Caco-2 (cell line): Measurements from ENCODE around the gene ARL11. TPM values are rescaled to one million over a fixed set of nuclear protein-coding genes. Genes with fewer than 3 reads are reported as not detected.
"Not testable (repeated sequence)": the region's sequence is repeated elsewhere in the genome, so short reads cannot be mapped to it uniquely, and the experiment has no call there.

Experiments
- BruUV-seq: library from RNA; stranded (reverse); fragments of 400-500 nt; replicated peaks from 2 replicates; lab custom pipeline; 2021; lab: Mats Ljungman, UMichigan
- CTCF ChIA-PET: fragments of 300-600 bp; sonication (Branson Sonifier 250); formaldehyde crosslinking; loops from one replicate; lab custom pipeline; 2022; ENCODE audit warnings: antibody characterized with exemption; lab: Charles Lee
- POLR2A ChIA-PET: fragments of 300-600 bp; sonication (Branson Sonifier 250); formaldehyde crosslinking; loops from one replicate; lab custom pipeline; 2022; ENCODE audit warnings: antibody characterized with exemption; lab: Charles Lee
- DNase-seq, 2 experiments: peaks; one replicate each; pipeline versions ENCODE4 v3.0.0 to v3.0.0-alpha.2; 2020 to 2022
- H3K27me3 ChIP-seq: replicated peaks from 2 replicates; pipeline ENCODE4 v1.6.0; 2011; ENCODE audit warnings: low read length; ENCODE audit not compliant: control insufficient read depth, insufficient read depth
- H3K36me3 ChIP-seq: 2 replicates; pipeline ENCODE4 v1.5.1; 2011; ENCODE audit warnings: low read length; ENCODE audit not compliant: control insufficient read depth, insufficient read depth
- H3K4me1 ChIP-seq: fragments of 250-450 bp; sonication (Bioruptor Pico); 2 replicates; pipeline ENCODE4 v1.5.1; 2020; ENCODE audit warnings: mild to moderate bottlenecking
- H3K4me3 ChIP-seq: 2 replicates; pipeline ENCODE4 v1.5.1; 2011; ENCODE audit warnings: low read depth, mild to moderate bottlenecking, control low read depth, low read length
- H3K9me3 ChIP-seq: fragments of 250-450 bp; sonication (Bioruptor Pico); 2 replicates; pipeline ENCODE4 v1.5.1; 2020; ENCODE audit warnings: mild to moderate bottlenecking, moderate library complexity
- H3K27ac Mint-ChIP-seq: one replicate; pipeline ENCODE4 v1.8.0; 2022; ENCODE audit warnings: mixed read lengths; ENCODE audit not compliant: unreplicated experiment
- H3K27me3 Mint-ChIP-seq: one replicate; pipeline ENCODE4 v1.8.0; 2022; ENCODE audit warnings: mixed read lengths; ENCODE audit not compliant: insufficient read depth, unreplicated experiment
- H3K36me3 Mint-ChIP-seq: one replicate; pipeline ENCODE4 v1.8.0; 2022; ENCODE audit warnings: mild to moderate bottlenecking, mixed read lengths; ENCODE audit not compliant: insufficient read depth, unreplicated experiment
- H3K4me1 Mint-ChIP-seq: one replicate; pipeline ENCODE4 v1.8.0; 2022; ENCODE audit warnings: low read depth, mixed read lengths; ENCODE audit not compliant: unreplicated experiment
- H3K4me3 Mint-ChIP-seq: one replicate; pipeline ENCODE4 v1.8.0; 2022; ENCODE audit warnings: mild to moderate bottlenecking, moderate library complexity, mixed read lengths; ENCODE audit not compliant: unreplicated experiment
- H3K9me3 Mint-ChIP-seq: one replicate; pipeline ENCODE4 v1.8.0; 2022; ENCODE audit warnings: mixed read lengths; ENCODE audit not compliant: unreplicated experiment
- CTCF ChIP-seq, 2 experiments: fragments of 200-600 bp in 1 of 2; IDR thresholded peaks; 1 replicate in 1 of 2; 2 replicates in 1 of 2; pipeline versions ENCODE4 v1.5.1 to v1.8.0; 2011 to 2022; ENCODE audit warnings: antibody characterized with exemption in 1 of 2, control low read depth in 1 of 2, inconsistent platforms in 1 of 2, low read depth in 1 of 2, low read length in 1 of 2, mild to moderate bottlenecking in 1 of 2, moderate library complexity in 1 of 2; ENCODE audit not compliant: insufficient read depth in 1 of 2, severe bottlenecking in 1 of 2, unreplicated experiment in 1 of 2
- intact Hi-C: fragments of 100-400 bp; cut with micrococcal nuclease; formaldehyde crosslinking; loops from one replicate; pipeline ENCODE4 v1.10.0; 2022; ENCODE audit not compliant: unreplicated experiment
- total RNA-seq: library from RNA; stranded (reverse); gene quantifications from 2 replicates; pipeline ENCODE4 v1.2.3, GENCODE V29; 2022

Gene ARL11
- total RNA-seq, 1 experiment from 2014 or later = not detected

GRCh38 chr13:49608651-49609331 lies 19.5 kb upstream of the ARL11 start:
- H3K27me3 Mint-ChIP-seq = no peaks in the 10 kb centered on the region
- Histone ChIP-seq H3K9me3 (no peaks in the 10 kb centered on the region), H3K4me1 (no peaks in the 10 kb centered on the region), H3K4me3 (no peak overlapping the region), H3K36me3 (no peaks in the 10 kb centered on the region), H3K27me3 (no peaks in the 10 kb centered on the region)
- CTCF ChIA-PET = no interaction called here
- TF ChIP-seq CTCF (IDR thresholded peaks at IDR 0.05; ENCODE audit: insufficient read depth in 1 of 2, low read depth in 1 of 2, low read length in 1 of 2, severe bottlenecking in 1 of 2, unreplicated experiment in 1 of 2) = no peak
- H3K4me1 Mint-ChIP-seq = no peaks in the 10 kb centered on the region
- H3K4me3 Mint-ChIP-seq = no peak overlapping the region
- DNase-seq = no peak
- intact Hi-C loops = loop anchor here (5.0 to 10.0 kb wide), 3 partner anchors 91 to 494 kb away; no protein-coding TSS in a partner anchor
- H3K9me3 Mint-ChIP-seq = no peaks in the 10 kb centered on the region
- H3K27ac Mint-ChIP-seq = no peak overlapping the region
- H3K36me3 Mint-ChIP-seq = no peaks in the 10 kb centered on the region
- BruUV-seq = no TSS peak
- POLR2A ChIA-PET = no interaction called here

- no peaks in the 10 kb centered on the region for H3K9me3 Mint-ChIP-seq
- H3K4me3 ChIP-seq = no peak overlapping the region
- ChIA-PET POLR2A (no interaction called here), CTCF (no interaction called here)
- no peaks in the 10 kb centered on the region for H3K27me3 ChIP-seq
- H3K4me1 Mint-ChIP-seq = no peaks in the 10 kb centered on the region
- no peaks in the 10 kb centered on the region for H3K36me3 Mint-ChIP-seq
- no TSS peak for BruUV-seq
- intact Hi-C loops = no loop called here
- no peaks in the 10 kb centered on the region for H3K9me3 ChIP-seq
- no peak for DNase-seq
- no peak overlapping the region for H3K4me3 Mint-ChIP-seq
- H3K4me1 ChIP-seq = no peaks in the 10 kb centered on the region
- no peaks in the 10 kb centered on the region for H3K36me3 ChIP-seq
- H3K27me3 Mint-ChIP-seq = no peaks in the 10 kb centered on the region
- no peak overlapping the region for H3K27ac Mint-ChIP-seq
- TF ChIP-seq CTCF (IDR thresholded peaks at IDR 0.05; ENCODE audit: insufficient read depth in 1 of 2, low read depth in 1 of 2, low read length in 1 of 2, severe bottlenecking in 1 of 2, unreplicated experiment in 1 of 2) = no peak
Observed at GRCh38 chr13:49610176-49610575, 18.1 kb upstream of the ARL11 start.

- H3K27ac Mint-ChIP-seq, H3K4me1 Mint-ChIP-seq, H3K9me3 Mint-ChIP-seq, H3K36me3 ChIP-seq, H3K4me1 ChIP-seq, H3K27me3 Mint-ChIP-seq, intact Hi-C loops, DNase-seq, H3K36me3 Mint-ChIP-seq, POLR2A ChIA-PET, H3K4me3 ChIP-seq, H3K9me3 ChIP-seq, BruUV-seq, CTCF ChIA-PET, H3K4me3 Mint-ChIP-seq, H3K27me3 ChIP-seq: not testable (repeated sequence)
Observed at GRCh38 chr13:49612042-49612441, 16.3 kb upstream of the ARL11 start.
